CD1c-positive myeloid dendritic cell (primary cell): Measurements from ENCODE around the gene CELF5.
"Not testable (repeated sequence)": the region's sequence is repeated elsewhere in the genome, so short reads cannot be mapped to it uniquely, and the experiment has no call there.

Experiments used
- DNase-seq: peaks from one replicate; pipeline ENCODE4 v3.0.0-alpha.2; 2016; ENCODE audit errors: extremely low spot score

Gene CELF5

GRCh38 chr19:3190470-3190770 is 34.0 kb upstream of the CELF5 start:
- no peak for DNase-seq

GRCh38 chr19:3190921-3191805 is 33.3 kb upstream of the CELF5 start:
- no peak for DNase-seq

- not testable (repeated sequence) for DNase-seq
These were observed 32.7 kb upstream of the CELF5 start for GRCh38 chr19:3191806-3192104.

- no peak for DNase-seq
These were observed 32.2 kb upstream of the CELF5 start for GRCh38 chr19:3192228-3192635.

GRCh38 chr19:3192684-3193083 is 31.8 kb upstream of the CELF5 start:
- no peak for DNase-seq

- peak; percentile 14 for DNase-seq
These were observed 31.0 kb upstream of the CELF5 start for GRCh38 chr19:3193256-3194105.

- no peak for DNase-seq
These were observed 30.1 kb upstream of the CELF5 start for GRCh38 chr19:3194106-3195087.

- no peak for DNase-seq
These were observed 28.2 kb upstream of the CELF5 start for GRCh38 chr19:3196064-3196932.

GRCh38 chr19:3196933-3197205 is 27.6 kb upstream of the CELF5 start:
- no peak for DNase-seq

GRCh38 chr19:3198901-3199700 is 25.4 kb upstream of the CELF5 start:
- DNase-seq, result no peak

GRCh38 chr19:3201072-3201700 is 23.3 kb upstream of the CELF5 start:
- DNase-seq, result no peak

GRCh38 chr19:3201911-3202310 is 22.6 kb upstream of the CELF5 start:
- no peak for DNase-seq

GRCh38 chr19:3202346-3202745 is 22.1 kb upstream of the CELF5 start:
- no peak for DNase-seq

GRCh38 chr19:3202895-3203294 is 21.6 kb upstream of the CELF5 start:
- not testable (repeated sequence) for DNase-seq

GRCh38 chr19:3203805-3204645 is 20.4 kb upstream of the CELF5 start:
- no peak for DNase-seq

- no peak for DNase-seq
These were observed 19.7 kb upstream of the CELF5 start for GRCh38 chr19:3204646-3205275.

GRCh38 chr19:3206216-3206953 is 18.1 kb upstream of the CELF5 start:
- DNase-seq, result no peak
